Endothelial cell of umbilical vein (primary cell): ENCODE results near the gene DGLUCY.

Experiments used
- EZH2 ChIP-seq: IDR thresholded peaks from 2 replicates; pipeline ENCODE4 v1.6.1; 2012; ENCODE audit warnings: borderline replicate concordance, low read depth, mild to moderate bottlenecking, moderate library complexity, low read length, inconsistent platforms; ENCODE audit not compliant: severe bottlenecking
- POLR2A ChIP-seq: IDR thresholded peaks from 2 replicates; pipeline ENCODE4 v1.6.1; 2012; ENCODE audit warnings: low read depth, mild to moderate bottlenecking, control low read depth, low read length
- POLR2AphosphoS5 ChIP-seq: IDR thresholded peaks from 2 replicates; pipeline ENCODE4 v1.6.1; 2012; ENCODE audit warnings: low read depth, mild to moderate bottlenecking, control low read depth, low read length, moderate library complexity; ENCODE audit not compliant: insufficient read depth
- TF ChIP-seq, protein P1 (sequence below), 2 donors: IDR thresholded peaks; 1 replicate in 1 of 2; 2 replicates in 1 of 2; pipeline ENCODE4 v1.5.1; 2011; ENCODE audit warnings: low read length in 2 of 2, mild to moderate bottlenecking in 2 of 2, moderate library complexity in 2 of 2, control low read depth in 1 of 2, inconsistent platforms in 1 of 2, low read depth in 1 of 2; ENCODE audit not compliant: insufficient read depth in 1 of 2; ENCODE audit errors: extremely low read depth in 1 of 2

DNA sequence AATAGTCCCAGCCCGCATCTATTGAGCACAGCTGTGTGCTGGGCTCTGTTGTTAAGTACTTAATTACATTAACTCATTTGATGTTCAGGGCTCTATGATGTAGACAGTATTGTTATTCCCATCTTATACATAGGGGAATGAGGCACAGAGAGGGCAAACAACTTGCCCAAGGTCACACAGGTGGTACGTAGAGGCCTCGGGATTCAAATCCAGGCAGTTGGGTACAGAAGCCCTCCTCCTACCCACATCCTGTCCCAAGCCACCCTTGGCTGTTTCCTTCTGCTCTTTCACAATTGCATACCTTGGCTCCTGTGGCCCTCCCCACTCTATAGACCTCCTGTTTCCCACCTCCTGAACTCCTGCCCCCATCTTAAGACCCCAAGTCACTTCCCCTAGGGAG, 140.6 kb downstream of the DGLUCY start:
- TF ChIP-seq POLR2A (no peak), EZH2 (no peak), POLR2AphosphoS5 (no peak)
- TF ChIP-seq, protein P1, sequence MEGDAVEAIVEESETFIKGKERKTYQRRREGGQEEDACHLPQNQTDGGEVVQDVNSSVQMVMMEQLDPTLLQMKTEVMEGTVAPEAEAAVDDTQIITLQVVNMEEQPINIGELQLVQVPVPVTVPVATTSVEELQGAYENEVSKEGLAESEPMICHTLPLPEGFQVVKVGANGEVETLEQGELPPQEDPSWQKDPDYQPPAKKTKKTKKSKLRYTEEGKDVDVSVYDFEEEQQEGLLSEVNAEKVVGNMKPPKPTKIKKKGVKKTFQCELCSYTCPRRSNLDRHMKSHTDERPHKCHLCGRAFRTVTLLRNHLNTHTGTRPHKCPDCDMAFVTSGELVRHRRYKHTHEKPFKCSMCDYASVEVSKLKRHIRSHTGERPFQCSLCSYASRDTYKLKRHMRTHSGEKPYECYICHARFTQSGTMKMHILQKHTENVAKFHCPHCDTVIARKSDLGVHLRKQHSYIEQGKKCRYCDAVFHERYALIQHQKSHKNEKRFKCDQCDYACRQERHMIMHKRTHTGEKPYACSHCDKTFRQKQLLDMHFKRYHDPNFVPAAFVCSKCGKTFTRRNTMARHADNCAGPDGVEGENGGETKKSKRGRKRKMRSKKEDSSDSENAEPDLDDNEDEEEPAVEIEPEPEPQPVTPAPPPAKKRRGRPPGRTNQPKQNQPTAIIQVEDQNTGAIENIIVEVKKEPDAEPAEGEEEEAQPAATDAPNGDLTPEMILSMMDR (IDR thresholded peaks at IDR 0.05; ENCODE audit: extremely low read depth in 1 of 2, insufficient read depth in 1 of 2, low read depth in 1 of 2, low read length in 2 of 2) = no peak
